ENCODE data around the gene SAA2.
"Not testable (repeated sequence)": the region's sequence is repeated elsewhere in the genome, so short reads cannot be mapped to it uniquely, and the experiment has no call there.

SAA2 gene

DNA sequence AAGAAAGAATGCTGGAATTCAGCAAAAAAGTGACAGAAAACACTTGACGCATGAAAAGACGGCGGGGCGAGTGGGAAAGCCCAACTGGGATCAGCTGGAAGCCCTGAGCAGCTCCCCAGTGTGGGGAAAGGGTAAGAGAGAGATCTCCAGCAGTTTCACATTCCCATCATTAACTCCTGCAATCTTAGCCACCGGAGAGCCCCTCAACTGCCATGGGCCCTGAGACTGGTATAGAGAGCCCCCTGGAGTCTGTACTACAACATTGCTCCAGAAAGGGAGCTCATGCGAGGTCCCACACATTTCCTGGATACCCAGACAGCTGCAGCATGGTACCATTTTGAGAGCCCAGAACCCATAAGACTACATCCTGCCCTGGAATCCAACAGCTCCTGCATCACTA is 44.7 kb downstream of the SAA2 start:
- in situ Hi-C loops (cut with HindIII; ENCODE audit: low sequenced_read_pairs), result no loop called here

DNA sequence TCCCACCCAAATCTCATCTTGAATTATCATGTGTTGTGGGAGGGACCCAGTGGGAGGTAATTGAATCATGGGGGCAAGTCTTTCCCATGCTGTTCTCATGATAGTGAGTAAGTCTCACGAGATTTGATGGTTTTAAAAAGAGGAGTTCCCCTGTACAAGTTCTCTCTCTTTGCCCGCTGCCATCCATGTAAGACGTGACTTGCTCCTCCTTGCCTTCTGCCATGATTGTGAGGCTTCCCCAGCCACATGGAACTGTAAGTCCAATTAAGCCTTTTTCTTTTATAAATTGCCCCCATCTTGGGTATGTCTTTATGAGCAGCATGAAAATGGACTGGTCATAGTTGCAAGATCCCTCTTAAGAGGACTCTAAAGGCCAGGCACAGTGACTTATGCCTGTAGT is 50.7 kb downstream of the SAA2 start:
- in situ Hi-C loops (cut with HindIII; ENCODE audit: low sequenced_read_pairs), result not testable (repeated sequence)

DNA sequence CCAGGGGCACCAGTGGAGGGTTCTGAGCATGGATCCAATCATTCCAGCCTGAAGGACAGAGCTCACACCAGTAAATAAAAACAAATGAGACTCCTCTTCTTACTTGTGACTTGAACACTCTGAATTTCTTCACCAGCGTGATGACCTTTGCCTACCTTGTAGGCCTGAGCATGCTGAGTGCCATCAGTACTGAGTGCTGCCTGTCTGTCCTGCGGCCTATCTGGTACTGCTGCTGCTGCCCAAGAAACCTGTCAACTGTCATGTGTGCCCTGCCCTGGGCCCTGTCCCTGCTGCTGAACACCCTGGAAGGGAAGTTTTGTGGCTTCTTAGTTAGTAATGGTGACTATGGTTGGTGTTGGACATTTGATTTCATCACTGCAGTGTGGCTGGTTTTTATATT is 51.9 kb downstream of the SAA2 start:
- in situ Hi-C loops (cut with HindIII; ENCODE audit: low sequenced_read_pairs), result no loop called here
